Hypothalamus (tissue), 51 donors: ENCODE measurements around the gene KRT23.
A peak's percentile ranks its signal among the peaks of the same experiment; 100 is the strongest.
"Not testable (repeated sequence)": the region's sequence is repeated elsewhere in the genome, so short reads cannot be mapped to it uniquely, and the experiment has no call there.

Source experiments
- DNase-seq, 51 donors: peaks; one replicate each; lab custom pipeline; 2025; lab: John Stamatoyannopoulos, UW

Gene KRT23

DNA sequence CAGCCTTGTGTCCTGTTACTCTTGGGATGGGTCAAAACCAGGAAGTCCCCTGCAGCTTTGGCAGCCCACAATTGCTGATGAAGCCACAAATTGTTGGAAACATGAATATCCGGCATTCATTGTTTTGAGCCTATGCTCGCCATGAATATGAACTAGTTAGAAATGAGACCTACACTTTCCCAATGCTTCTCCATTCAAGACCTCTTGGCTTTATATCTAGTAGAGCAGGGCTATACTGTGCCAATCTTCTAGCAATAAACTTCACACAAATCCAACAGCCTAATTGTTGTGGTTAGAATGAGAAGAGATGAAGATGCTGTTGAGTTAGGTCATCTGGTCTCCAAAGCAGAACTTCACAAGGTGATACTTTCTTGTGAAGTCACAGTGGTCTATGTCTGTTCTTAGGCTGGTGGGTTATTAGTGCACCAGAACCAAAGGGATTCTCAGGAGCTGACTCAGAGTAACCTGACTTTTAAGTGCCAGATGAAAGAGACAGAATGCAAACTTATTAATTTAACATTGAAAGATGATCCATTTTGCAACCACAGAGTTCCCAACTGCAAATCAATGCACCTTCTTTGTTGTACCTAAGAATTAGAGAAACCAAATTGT, 13.7 kb upstream of the KRT23 start:
- no peak for DNase-seq

DNA sequence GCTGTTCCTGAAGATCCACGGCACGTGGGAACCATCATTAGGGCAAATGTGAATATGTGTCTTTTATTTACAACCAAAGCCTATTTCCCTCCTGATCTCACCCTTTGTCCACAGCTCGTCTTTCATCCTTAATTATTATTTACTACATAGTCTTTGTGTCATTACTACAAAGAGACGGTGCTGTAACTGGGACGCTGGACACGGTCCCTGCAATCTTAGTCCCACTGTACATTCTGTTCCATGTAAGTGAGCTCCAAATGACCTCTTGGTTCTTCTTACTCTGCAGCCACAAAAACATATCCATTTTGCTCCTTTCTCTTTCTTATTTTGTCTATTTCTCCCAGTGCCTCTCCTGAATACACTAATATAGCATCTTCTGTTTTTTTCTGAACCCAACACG, 12.7 kb upstream of the KRT23 start:
- DNase-seq = no peak

DNA sequence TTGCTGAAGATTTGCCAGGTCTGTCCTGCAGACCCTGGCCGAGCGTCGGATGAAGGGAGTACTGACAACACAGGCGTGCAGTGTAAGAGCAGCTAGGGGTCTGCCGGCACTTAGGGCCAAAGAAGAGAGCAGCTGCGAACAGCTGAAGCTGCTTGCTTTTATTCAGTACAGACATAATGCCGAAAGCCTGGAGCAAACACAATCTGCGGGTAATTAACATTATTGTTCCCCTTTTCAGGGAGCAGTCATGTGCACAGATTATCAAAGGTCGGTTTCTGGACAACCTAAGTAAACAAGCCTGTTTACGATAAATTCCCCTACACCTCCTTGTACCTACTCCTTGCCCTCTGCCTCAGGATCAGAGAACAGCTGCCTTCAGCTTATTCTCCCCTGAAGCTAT, 12.0 kb upstream of the KRT23 start:
- DNase-seq = no peak

DNA sequence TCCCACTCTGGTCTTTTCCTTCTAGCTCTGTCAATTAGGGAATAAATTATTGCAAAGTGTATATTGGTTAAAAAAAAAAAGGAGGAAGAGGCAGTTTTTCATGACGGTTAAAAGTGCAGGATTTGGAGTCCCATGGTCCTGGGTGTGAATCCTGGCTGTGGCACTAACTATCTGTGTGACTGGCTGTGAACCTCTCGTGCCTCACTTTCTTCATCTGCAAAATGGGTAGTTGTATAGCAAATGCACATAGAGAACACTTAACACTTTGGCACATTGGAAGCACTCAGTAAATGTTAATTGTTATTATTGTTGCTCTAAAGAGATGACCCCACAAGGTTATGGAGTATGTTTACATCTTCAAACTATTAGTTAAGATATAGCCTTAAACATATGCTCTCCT, 10.5 kb upstream of the KRT23 start:
- no peak for DNase-seq

DNA sequence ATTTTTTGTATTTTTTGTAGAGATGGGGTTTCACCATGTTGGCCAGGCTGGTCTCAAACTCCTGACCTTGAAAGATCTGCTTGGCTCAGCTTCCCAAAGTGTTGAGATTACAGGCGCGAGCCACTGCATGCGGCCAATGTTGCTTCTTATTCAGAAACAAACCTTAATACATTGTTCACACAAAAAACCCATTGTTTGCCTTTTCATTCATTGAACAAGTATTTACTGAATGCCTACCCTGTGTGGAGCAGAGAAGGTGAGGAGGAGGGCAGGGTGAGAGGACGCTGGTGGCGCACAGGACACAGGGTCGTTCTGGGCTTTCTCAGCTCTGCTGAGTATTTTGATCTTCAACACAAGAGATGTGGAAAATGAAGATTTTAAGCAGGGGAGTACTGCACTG, 8.0 kb upstream of the KRT23 start:
- no peak for DNase-seq

DNA sequence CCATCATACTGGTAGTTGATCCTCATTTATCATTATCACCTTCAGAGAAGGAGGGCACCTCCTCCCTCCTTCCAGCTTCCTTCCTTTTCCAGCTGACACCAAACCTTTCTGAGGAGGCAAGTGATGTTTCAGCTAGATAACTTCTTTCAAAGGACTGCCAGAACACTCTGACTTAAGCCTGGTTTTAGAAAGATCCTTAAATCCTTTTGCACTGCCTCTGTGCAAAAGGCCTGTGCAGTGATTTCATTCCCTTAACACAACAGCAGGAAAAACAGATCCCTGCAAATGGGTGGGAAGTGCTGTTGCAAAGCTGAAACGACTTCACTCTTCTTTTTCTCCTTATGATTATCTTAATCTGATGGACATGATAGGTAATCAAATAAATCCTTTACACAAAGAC, 7.1 kb upstream of the KRT23 start:
- DNase-seq = no peak

DNA sequence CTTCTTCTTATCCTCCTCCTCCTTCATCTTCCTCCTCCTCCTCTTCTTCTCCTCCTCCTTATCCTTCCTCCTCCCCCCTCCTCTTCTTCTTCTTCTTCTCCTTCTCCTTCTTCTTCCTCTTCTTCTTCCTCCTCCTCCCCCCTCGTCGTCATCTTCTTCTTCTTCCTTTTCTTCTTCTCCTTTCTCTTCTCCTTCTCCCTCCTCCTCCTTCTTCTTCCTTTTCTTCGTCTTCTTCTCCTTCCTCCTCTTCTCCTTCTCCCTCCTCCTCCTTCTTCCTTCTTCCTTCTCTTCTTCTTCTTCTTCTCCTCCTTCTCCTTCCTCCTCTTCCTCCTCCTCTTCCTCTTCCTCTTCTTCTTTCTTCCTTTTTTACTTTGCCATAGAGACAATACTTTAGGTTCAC, 5.1 kb upstream of the KRT23 start:
- no peak for DNase-seq

DNA sequence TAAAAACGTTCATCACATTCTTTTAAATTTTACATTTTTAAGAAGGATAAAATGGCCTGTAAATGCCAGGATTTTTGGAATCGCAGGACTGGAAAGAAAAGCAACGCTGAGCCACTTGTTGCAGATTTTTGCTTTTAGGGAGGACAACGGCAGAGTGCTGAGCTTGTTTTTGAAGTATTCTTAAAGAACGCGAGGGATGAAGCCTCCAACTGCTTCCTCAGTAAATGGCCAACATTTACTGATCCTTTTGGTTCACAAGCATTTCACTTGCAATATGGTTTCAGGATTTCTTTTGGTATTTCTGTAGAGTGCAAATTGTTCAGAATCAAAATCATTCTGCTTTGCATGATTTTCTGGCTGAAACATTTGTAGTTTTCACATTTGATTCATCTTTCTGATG, 2.8 kb upstream of the KRT23 start:
- no peak for DNase-seq

DNA sequence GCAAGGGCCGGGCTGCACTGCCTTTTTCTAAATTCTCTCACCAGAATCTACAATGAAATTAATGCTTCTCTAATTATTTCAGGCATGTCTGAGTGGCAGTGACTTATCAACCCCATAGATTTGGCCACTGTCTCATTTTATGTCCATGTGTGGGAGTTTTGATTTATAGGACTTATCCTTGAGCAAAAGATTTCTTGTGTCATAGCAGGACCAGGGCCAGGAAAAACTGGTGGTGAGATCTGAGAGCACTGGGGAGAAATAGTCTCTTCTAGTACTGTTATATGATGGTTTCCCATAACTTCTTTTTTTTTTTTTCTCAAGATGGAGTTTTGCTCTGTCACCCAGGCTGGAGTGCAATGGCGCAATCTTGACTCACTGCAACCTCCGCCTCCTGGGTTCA, 1.5 kb upstream of the KRT23 start:
- DNase-seq = no peak

DNA sequence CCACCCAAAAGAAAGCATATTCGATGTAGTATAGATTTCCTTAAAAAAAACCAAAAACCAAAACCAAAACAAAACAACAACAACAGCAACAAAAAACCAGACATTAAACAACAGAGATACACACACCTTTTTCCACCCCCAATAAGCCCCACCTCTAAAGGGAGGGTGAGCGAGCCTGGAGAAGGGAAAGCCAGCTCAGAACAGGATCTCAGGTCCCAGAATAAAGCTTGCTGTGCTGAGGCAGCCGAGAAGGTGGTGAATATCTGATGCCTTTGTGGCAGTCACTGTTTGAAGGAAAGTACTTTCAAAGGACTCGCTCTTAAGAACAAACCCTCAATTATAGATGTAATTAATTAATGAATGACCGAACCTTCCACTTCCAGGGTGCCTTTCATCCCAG, 470 bp downstream of the KRT23 start:
- DNase-seq = no peak

DNA sequence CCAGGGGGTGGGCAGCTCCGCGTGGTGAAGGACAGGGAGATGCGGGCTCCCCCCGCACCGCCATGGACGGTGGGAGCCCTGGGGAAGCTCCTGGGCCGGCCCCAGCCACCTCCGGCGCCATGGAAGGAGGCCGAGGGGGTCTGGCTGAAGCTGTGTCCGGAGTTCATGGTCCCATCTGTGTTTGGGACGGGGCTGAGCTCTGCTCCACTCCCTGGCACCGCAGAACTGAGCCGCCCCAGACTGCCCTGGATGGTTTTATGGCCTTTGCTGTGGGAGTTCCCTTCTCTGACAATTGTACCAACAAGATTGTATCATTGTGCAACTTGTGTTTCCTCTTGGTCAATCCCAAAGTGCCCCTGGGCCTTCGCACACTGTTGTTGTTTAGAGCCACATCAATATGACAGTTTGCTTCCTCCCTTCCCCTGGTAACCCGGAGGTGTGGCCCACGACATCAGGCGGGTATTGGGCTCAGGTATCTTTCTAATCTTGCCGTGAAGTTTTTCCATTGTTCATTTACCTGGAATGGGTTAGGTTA, 942 bp downstream of the KRT23 start:
- DNase-seq = no peak

DNA sequence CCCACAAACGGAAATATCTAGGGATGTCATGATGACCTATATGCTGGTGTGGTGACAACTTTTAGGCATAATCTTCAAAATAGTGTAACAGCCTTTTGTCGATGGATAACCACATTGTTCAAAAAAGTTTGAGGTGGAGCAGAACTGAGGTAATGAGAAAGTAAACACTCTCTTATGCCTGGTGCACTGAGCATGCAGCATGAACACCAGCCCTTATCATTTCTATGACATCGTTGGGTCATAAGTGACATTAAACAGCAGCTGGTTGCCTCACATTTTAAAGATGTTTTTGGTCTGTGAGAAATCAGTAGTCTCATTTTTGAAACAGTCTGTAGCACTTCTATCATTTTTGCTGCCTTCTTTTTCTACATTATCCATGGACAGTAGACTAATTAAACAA, 1.8 kb downstream of the KRT23 start:
- no peak for DNase-seq

DNA sequence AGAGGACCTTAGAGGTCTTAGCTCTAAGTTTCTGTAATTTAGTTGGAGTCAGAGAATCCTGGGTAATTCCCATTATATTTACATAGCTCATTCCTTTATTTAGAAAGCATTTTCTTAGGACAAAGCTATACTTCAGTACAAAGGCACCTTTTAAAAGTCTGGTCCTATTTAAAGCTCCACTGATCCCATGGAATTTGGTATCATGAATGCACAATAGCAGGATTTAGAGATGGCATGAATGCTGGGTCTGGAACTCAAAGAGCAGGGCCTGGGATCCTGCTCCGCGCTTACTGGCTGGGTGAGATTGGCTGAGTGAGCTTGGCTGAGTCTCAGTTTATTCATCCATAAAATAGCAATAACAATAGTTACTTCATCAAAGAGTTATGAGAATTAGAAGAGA, 4.8 kb downstream of the KRT23 start:
- DNase-seq = no peak

DNA sequence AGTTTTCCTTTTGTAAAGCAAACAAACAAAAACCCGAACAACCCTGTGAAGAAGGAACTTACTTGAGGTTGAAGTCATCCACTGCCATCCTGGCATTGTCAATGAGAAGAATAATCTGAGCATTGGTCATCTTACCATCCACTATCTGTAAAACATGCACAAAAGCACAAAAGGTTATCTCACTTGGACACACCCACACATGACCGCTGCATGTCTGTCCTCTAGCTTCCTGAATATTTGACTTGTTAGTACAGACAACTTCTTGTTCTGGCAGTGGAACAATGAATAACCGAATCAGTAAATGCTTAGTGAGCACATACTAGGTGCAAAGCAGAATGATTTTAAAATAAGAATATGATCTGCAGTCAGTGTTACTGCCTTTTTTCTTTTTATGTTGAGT, 6.1 kb downstream of the KRT23 start:
- DNase-seq = no peak

DNA sequence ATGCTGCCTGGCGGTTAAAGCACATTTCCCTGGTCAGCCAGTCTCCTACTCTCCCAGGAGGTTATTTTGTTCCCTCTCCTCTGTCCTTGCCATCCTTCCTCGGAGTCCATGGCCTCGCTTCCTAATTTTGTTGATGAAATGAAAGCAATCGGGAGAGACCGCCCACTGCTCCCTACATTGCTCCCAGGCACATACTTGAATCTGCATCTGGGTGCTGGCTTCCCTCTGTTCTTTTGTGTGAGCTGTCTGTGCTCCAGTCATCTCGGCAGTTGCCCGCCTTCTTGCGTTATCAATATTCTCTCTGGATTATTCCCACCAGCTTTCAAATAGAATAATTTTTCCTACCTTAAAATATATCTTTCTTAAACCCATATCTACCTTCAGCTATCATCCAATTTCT, 11.1 kb downstream of the KRT23 start:
- DNase-seq = no peak

DNA sequence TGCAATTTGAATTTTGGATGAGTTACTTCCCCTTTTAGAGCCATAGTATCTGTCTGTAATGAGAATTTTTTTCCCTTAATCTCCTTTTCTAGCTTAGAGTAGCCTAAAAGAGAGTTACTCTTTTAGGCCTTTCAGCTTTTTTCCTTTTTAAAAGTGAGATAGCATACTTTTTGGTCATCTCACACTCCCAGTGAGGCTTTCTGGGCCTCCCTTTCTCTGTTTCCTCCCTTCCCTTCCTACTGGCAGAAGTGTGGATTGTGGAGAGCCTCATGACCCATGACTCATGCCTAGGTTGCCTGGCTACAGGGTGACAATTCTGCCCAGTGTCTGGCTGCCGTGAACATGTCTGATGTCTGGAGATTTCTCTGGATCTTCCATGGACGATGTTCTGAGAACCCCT, 15.2 kb downstream of the KRT23 start:
- peak in 20 of 51 donors; percentile 1 to 66 (median 20) for DNase-seq

DNA sequence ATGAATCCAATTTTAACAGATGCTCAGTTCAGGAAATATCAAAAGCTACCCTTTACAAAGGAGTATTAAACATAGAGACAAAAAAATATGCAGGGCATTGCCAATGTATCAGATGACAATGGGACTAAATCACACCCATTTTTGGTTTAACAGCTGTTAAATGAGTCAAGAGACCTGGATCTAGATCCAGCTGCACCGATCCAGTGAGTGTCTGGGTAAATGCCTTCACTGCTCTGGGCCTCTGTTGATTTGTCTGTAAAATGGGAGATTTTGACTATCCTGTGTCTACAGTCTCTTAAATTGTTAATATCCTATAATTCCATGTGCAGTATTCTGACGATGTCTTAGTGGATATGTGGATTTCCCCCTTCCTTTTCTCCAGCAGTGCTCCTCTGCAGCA, 16.4 kb downstream of the KRT23 start:
- DNase-seq = no peak

DNA sequence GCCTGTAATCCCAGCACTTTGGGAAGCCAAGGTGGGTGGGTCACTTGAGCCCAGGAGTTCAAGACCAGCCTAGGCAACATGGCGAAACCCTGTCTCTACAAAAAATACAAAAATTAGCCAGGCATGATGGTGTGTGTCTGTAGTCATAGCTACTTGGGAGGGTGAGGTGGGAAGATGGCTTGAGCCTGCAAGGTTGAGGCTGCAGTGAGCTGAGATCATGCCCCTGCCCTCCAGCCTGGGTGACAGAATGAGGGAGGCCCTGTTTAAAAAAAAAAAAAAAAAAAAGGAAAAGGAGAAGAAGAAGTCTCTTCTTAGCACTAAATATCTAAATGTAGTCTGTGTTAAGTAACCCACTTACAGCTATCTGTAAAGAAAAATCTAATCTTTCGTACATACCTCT, 20.3 kb downstream of the KRT23 start:
- DNase-seq = not testable (repeated sequence)

DNA sequence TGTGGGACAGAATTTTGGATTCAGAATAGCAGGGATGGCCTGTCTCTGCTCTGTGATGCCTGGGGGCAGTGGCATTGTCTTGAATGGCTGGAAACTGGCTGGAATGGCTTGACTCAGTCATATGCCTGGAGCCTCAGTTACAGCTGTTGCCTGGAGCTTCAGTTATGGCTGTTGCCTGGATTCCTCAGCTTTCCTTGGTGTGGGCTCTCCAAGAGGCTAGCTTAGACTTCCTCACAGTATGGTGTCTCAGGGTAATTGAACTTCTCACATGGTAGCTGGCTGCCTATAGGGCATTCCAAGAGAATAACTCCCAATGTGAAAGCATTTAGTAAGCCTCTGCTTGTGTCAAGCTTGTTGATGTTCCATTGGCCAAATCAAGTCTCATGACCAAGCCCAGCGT, 21.1 kb downstream of the KRT23 start:
- DNase-seq = no peak

DNA sequence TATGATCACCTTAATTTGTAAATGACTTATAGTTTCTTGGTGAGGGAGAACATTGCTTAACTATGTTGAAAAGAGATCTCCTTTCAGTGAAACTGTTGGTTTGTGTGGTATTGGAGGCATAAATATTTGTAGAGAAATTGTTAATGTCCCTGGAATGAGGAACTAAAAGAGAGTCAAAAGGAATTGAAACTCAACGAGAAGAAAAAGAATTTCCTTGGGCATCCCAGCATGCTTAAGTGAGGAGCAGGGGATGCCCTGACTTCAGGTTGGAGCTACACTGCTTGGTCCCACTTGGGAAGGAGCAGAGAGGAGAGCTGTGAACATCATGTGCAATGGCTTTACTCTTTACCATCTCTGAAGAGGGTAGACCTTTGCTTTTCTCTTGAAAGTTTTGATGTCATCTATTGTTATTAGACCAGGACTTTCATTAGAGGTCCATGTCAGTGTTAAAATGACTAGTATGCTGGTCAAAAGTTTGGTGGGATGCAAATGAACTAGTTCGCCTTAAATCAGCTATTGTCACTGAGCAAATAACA, 21.7 kb downstream of the KRT23 start:
- no peak for DNase-seq

DNA sequence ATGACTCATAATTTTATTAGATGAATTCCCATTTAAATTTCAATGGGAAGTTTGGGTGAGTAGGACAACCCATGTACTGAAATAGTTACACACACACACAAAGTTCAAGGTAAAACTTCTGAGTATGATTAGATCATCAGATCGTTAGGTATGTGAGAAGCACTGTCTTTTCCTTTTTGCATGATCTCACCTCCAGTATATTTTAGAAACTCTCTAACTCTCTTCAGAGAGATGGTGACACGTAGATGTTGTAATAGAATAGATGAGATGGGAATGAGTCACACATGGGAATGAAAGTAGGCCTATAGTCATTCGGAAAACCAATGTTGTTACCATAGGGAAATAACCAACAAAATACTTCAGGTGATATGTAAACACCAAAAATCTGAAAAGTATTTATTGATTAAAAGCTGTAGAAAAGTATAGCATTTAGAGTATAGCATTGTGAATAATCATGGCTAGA, 22.2 kb downstream of the KRT23 start:
- no peak for DNase-seq

DNA sequence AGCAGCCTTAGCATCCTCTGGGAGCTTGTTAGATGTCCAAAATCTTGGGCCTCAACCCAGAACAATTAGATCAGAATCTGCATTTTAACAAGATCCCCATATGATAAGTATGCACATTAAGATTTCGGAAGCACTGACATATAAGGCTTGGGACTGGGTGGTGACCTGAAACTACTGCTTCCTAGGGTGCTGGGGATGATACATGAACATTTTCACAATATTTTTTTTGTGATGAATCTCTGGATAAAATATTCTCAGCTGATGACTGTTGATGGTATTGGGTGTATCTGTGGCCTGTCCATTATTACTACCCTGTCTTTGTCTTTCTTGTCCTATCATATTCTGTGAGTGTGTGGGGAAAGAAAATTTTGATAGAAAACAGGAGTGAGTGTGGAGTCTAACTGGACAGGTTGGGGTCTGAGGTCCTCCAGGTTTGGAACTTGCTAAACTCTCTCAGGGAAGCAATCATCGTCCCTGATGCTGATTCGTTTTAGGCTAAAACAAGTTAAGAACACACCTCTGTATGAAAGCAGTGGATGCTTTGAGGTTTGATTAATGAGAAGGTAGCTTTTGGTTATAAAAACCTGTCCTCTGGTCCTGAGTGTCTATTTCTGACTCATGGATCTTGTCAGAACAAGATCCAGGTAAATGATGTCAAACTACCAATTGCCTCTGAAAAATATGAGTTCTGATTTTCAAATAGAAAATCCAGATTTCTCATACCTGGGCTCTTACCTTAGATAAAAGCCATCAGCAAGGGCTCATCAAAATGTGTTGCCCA, 23.2 kb downstream of the KRT23 start:
- DNase-seq = no peak
